IMR-90 (cell line): ENCODE data around the gene COX8A. TPM values are rescaled to one million over a fixed set of nuclear protein-coding genes. Genes with fewer than 3 reads are reported as not detected.

Experiments used
- ATAC-seq: fragments of 200-7000 bp; cut with Tn5 transposase; 2 replicates; pipeline ENCODE4 v1.9.1; 2020; ENCODE audit warnings: low read depth, mild to moderate bottlenecking, moderate library complexity
- BruUV-seq: library from RNA; stranded (reverse); fragments of 400-500 nt; replicated peaks from 2 replicates; lab custom pipeline; 2021; lab: Mats Ljungman, UMichigan
- CTCF ChIA-PET: fragments of 300-600 bp; formaldehyde crosslinking; extraction: SDS; loops from one replicate; lab custom pipeline; 2021; ENCODE audit warnings: antibody characterized with exemption; lab: Yijun Ruan, JAX
- POLR2A ChIA-PET: fragments of 300-600 bp; sonication (Branson Sonifier 250); formaldehyde crosslinking; loops from one replicate; lab custom pipeline; 2022; ENCODE audit warnings: antibody characterized with exemption; ENCODE audit not compliant: unreplicated experiment; lab: Charles Lee
- DNase-seq: peaks from one replicate; pipeline ENCODE4 v3.0.0; 2013
- H2AFZ ChIP-seq: replicated peaks from 2 replicates; pipeline ENCODE3; 2013; ENCODE audit warnings: low read length, mild to moderate bottlenecking; ENCODE audit not compliant: poor library complexity
- H2AK5ac ChIP-seq: 2 replicates; pipeline ENCODE4 v1.6.1; 2013; ENCODE audit warnings: low read depth, low read length, inconsistent platforms
- H2AK9ac ChIP-seq: replicated peaks from 2 replicates; pipeline ENCODE3; 2013; ENCODE audit warnings: mild to moderate bottlenecking, low read depth, low read length, moderate library complexity; ENCODE audit not compliant: poor library complexity
- H2BK120ac ChIP-seq: 2 replicates; pipeline ENCODE4 v1.6.1; 2013; ENCODE audit warnings: low read depth, low read length, inconsistent platforms
- H2BK15ac ChIP-seq: 3 replicates; pipeline ENCODE4 v1.6.1; 2013; ENCODE audit warnings: low read depth, low read length, inconsistent platforms
- H2BK20ac ChIP-seq: 2 replicates; pipeline ENCODE4 v1.6.1; 2013; ENCODE audit warnings: low read depth, mild to moderate bottlenecking, inconsistent platforms, low read length, moderate library complexity
- H2BK5ac ChIP-seq: 2 replicates; pipeline ENCODE4 v1.6.1; 2013; ENCODE audit warnings: mild to moderate bottlenecking, low read depth, low read length, inconsistent platforms; ENCODE audit not compliant: poor library complexity, severe bottlenecking
- H3K14ac ChIP-seq: replicated peaks from 2 replicates; pipeline ENCODE4 v1.6.1; 2013; ENCODE audit warnings: low read depth, low read length, inconsistent platforms
- H3K18ac ChIP-seq: 2 replicates; pipeline ENCODE4 v1.6.1; 2013; ENCODE audit warnings: low read depth, low read length, control low read depth
- H3K23ac ChIP-seq: 2 replicates; pipeline ENCODE4 v1.6.1; 2013; ENCODE audit warnings: low read depth, low read length, inconsistent platforms
- H3K27ac ChIP-seq: 2 replicates; pipeline ENCODE4 v1.5.1; 2013; ENCODE audit warnings: mild to moderate bottlenecking, control low read depth, low read length; ENCODE audit not compliant: insufficient read depth
- H3K27me3 ChIP-seq: 2 replicates; pipeline ENCODE4 v1.6.1; 2013; ENCODE audit warnings: low read length; ENCODE audit not compliant: control insufficient read depth, insufficient read depth
- H3K36me3 ChIP-seq: 2 replicates; pipeline ENCODE4 v1.6.1; 2013; ENCODE audit warnings: low read length, mixed read lengths; ENCODE audit not compliant: control insufficient read depth, insufficient read depth
- H3K4ac ChIP-seq: 2 replicates; pipeline ENCODE4 v1.6.1; 2013; ENCODE audit warnings: low read depth, low read length, inconsistent platforms
- H3K4me1 ChIP-seq: 2 replicates; pipeline ENCODE4 v1.6.1; 2013; ENCODE audit warnings: low read length, mixed read lengths; ENCODE audit not compliant: control insufficient read depth, insufficient read depth
- H3K4me2 ChIP-seq: 2 replicates; pipeline ENCODE4 v1.6.1; 2013; ENCODE audit warnings: low read depth, mild to moderate bottlenecking, control low read depth, low read length, moderate library complexity
- H3K4me3 ChIP-seq: 2 replicates; pipeline ENCODE4 v1.5.1; 2013; ENCODE audit warnings: low read depth, mild to moderate bottlenecking, control low read depth, low read length, moderate library complexity; ENCODE audit not compliant: insufficient read depth
- H3K56ac ChIP-seq: 2 replicates; pipeline ENCODE4 v1.6.1; 2013; ENCODE audit warnings: low read length, inconsistent platforms; ENCODE audit not compliant: insufficient read depth; ENCODE audit errors: extremely low read depth
- H3K79me1 ChIP-seq, 2 experiments: 2 replicates each; pipeline ENCODE4 v1.6.1; 2013; ENCODE audit warnings: low read length in 2 of 2, inconsistent platforms in 1 of 2, low read depth in 1 of 2
- H3K9ac ChIP-seq: 2 replicates; pipeline ENCODE4 v1.6.1; 2013; ENCODE audit warnings: low read depth, low read length, control low read depth
- H3K9me1 ChIP-seq: 2 replicates; pipeline ENCODE4 v1.6.1; 2013; ENCODE audit warnings: low read length, inconsistent platforms; ENCODE audit not compliant: insufficient read depth
- H3K9me3 ChIP-seq: 2 replicates; pipeline ENCODE4 v1.6.1; 2013; ENCODE audit warnings: low read length; ENCODE audit not compliant: control insufficient read depth, insufficient read depth
- H4K20me1 ChIP-seq: 2 replicates; pipeline ENCODE4 v1.6.1; 2013; ENCODE audit warnings: low read length, inconsistent platforms; ENCODE audit not compliant: insufficient read depth
- H4K5ac ChIP-seq: 2 replicates; pipeline ENCODE4 v1.6.1; 2013; ENCODE audit warnings: mild to moderate bottlenecking, low read depth, low read length, control low read depth
- H4K8ac ChIP-seq, 2 experiments: 2 replicates each; pipeline ENCODE4 v1.6.1; 2013; ENCODE audit warnings: low read depth in 2 of 2, low read length in 2 of 2, control low read depth in 1 of 2, inconsistent platforms in 1 of 2
- H4K91ac ChIP-seq: 2 replicates; pipeline ENCODE4 v1.6.1; 2013; ENCODE audit warnings: low read depth, low read length, inconsistent platforms; ENCODE audit not compliant: insufficient read depth
- BHLHE40 ChIP-seq: fragments of 150-350 bp; IDR thresholded peaks from 2 replicates; pipeline ENCODE4 v1.6.1; 2016; ENCODE audit warnings: mild to moderate bottlenecking, low read depth, low read length
- FOS ChIP-seq: fragments of 150-350 bp; IDR thresholded peaks from 2 replicates; pipeline ENCODE4 v1.6.1; 2016; ENCODE audit warnings: low read depth, low read length
- MXI1 ChIP-seq: IDR thresholded peaks from 2 replicates; pipeline ENCODE4 v1.6.1; 2012; ENCODE audit warnings: low read depth, mild to moderate bottlenecking, low read length, moderate library complexity, borderline replicate concordance
- NFE2L2 ChIP-seq: fragments of 150-350 bp; IDR thresholded peaks from 2 replicates; pipeline ENCODE4 v1.6.1; 2016; ENCODE audit warnings: low read depth, mild to moderate bottlenecking, low read length
- POLR2A ChIP-seq: IDR thresholded peaks from 2 replicates; pipeline ENCODE4 v1.6.1; 2012; ENCODE audit warnings: mild to moderate bottlenecking, low read depth, low read length
- RAD21 ChIP-seq: IDR thresholded peaks from 2 replicates; pipeline ENCODE4 v1.6.1; 2012; ENCODE audit warnings: low read length, improper control_type of control experiment
- RCOR1 ChIP-seq: IDR thresholded peaks from 2 replicates; pipeline ENCODE4 v1.6.1; 2012; ENCODE audit warnings: mild to moderate bottlenecking, low read length, improper control_type of control experiment; ENCODE audit not compliant: insufficient replicate concordance
- RFX5 ChIP-seq: IDR thresholded peaks from 2 replicates; pipeline ENCODE4 v1.8.0; 2012; ENCODE audit warnings: low read depth, mild to moderate bottlenecking, low read length, moderate library complexity
- SMC3 ChIP-seq: fragments of 150-350 bp; IDR thresholded peaks from 2 replicates; pipeline ENCODE4 v1.6.1; 2016; ENCODE audit warnings: low read depth, mild to moderate bottlenecking, antibody characterized with exemption, low read length, moderate library complexity
- WGBS, 2 experiments: methylation state at CpG; one replicate each; pipeline versions ENCODE4 v1.1.5 to v1.1.7; 2013; ENCODE audit warnings: missing lambda C conversion rate in 2 of 2; ENCODE audit not compliant: insufficient read length in 1 of 2; ENCODE audit errors: extremely low coverage in 2 of 2; 5-methylcytosine and 5-hydroxymethylcytosine counted together
- dilution Hi-C: fragments of 300-500 bp; cut with HindIII; formaldehyde crosslinking; loops from one replicate; pipeline ENCODE4 v1.14.3; 2018; ENCODE audit warnings: low sequenced_read_pairs; ENCODE audit not compliant: unreplicated experiment
- in situ Hi-C: fragments of 300-500 bp; cut with MboI; formaldehyde crosslinking; loops from 3 replicates; pipeline ENCODE4 v1.14.3; 2019; ENCODE audit warnings: low sequenced_read_pairs, inconsistent platforms, mixed read lengths
- intact Hi-C: fragments of 100-400 bp; cut with micrococcal nuclease; formaldehyde crosslinking; loops from 2 replicates; pipeline ENCODE4 v1.10.0; 2022
- polyA plus RNA-seq, 3 experiments: library from polyadenylated mRNA; depleted of rRNA; stranded (reverse); fragments of >200 nt; gene quantifications; 2 replicates each; pipeline ENCODE4 v1.2.3, GENCODE V29; 2012; ENCODE audit warnings: low replicate concordance in 1 of 3
- total RNA-seq: library from RNA; depleted of rRNA; stranded (reverse); fragments of >200 nt; gene quantifications from 2 replicates; pipeline ENCODE4 v1.2.3, GENCODE V29; 2012
- TF ChIP-seq, protein P1 (sequence below): fragments of 150-350 bp; IDR thresholded peaks from 2 replicates; pipeline ENCODE4 v1.6.1; 2017; ENCODE audit warnings: mild to moderate bottlenecking, antibody characterized with exemption, low read length, low read depth
- TF ChIP-seq, protein P2 (sequence below): conservative IDR thresholded peaks from 2 replicates; pipeline ENCODE4 v1.5.1; 2012; ENCODE audit warnings: mild to moderate bottlenecking, low read depth, low read length, improper control_type of control experiment
- TF ChIP-seq, protein P3 (sequence below): fragments of 150-350 bp; IDR thresholded peaks from 2 replicates; pipeline ENCODE4 v1.6.1; 2016; ENCODE audit warnings: low read depth, mild to moderate bottlenecking, low read length, moderate library complexity, borderline replicate concordance

COX8A gene
- total and polyA plus RNA-seq, 2 of the 4 experiments (the other 2 are of a cell fraction), result 250 to 598 TPM

DNA sequence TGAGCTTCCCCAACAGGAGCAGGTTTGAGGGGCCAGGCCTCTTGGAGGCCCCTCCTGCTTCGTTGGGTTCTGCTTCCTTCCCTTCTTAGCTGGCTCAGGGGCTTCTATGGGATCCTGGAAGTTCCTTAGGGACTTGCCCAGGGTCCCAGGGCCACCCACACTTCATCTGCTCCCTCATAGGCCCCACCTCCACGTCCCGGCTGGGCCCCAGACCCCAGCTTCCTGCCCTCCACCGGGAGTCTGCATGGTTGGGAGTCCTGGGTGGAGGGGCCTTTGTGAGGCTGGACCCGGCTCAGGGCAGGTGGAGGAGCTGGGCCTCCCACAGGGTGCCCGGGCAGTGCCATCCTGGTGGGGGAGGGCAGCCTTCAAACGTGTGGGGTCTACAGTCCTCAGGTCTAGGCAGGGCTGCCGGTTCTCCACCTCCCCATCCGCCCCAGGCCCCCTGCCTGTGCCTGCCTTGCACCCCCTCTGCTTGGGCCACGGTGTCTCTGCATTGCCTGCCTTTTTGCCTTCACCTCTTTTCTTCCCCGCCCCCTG, 23.4 kb downstream of the COX8A start:
- Histone ChIP-seq H3K56ac (no peak overlapping the region), H3K27me3 (no peaks in the 10 kb centered on the region), H3K27ac (no peak overlapping the region), H4K91ac (no peak overlapping the region), H3K4me1 (0 out of 2 replicates have a peak, but pooled peaks cover 1% of the 10 kb centered on the region), H4K8ac (no peak overlapping the region), H3K4me3 (no peak overlapping the region), H4K5ac (no peak overlapping the region), H2BK5ac (no peak overlapping the region), H3K14ac (no peak overlapping the region), H3K9ac (no peak overlapping the region), H3K9me1 (0 out of 2 replicates have a peak, but pooled peaks cover 3% of the 10 kb centered on the region), H3K4me2 (no peak overlapping the region), H3K4ac (no peak overlapping the region), H3K36me3 (peaks cover 45% of the 10 kb centered on the region), H2BK15ac (no peak overlapping the region), H3K9me3 (no peaks in the 10 kb centered on the region), H2AK5ac (no peak overlapping the region), H2BK20ac (no peak overlapping the region), H3K79me1 (peaks cover 9 to 24% of the 10 kb centered on the region in 2 experiments; a peak in 3 of 4 replicates), H3K18ac (no peak overlapping the region), H3K23ac (no peak overlapping the region), H4K20me1 (peaks cover 32% of the 10 kb centered on the region), H2AK9ac (no peak overlapping the region), H2BK120ac (no peak overlapping the region), H2AFZ (no peak overlapping the region)
- no peak for ATAC-seq
- BruUV-seq, result no TSS peak
- ChIA-PET CTCF (no interaction called here), POLR2A (no interaction called here)
- in situ Hi-C loops (no loop called here), intact Hi-C loops (no loop called here), dilution Hi-C loops (no loop called here)
- TF ChIP-seq SMC3 (no peak), RCOR1 (no peak), RFX5 (no peak), NFE2L2 (no peak), RAD21 (no peak), POLR2A (no peak), MXI1 (no peak), FOS (no peak), BHLHE40 (no peak)
- TF ChIP-seq, protein P1, sequence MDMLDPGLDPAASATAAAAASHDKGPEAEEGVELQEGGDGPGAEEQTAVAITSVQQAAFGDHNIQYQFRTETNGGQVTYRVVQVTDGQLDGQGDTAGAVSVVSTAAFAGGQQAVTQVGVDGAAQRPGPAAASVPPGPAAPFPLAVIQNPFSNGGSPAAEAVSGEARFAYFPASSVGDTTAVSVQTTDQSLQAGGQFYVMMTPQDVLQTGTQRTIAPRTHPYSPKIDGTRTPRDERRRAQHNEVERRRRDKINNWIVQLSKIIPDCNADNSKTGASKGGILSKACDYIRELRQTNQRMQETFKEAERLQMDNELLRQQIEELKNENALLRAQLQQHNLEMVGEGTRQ, result no peak
- TF ChIP-seq, protein P2, sequence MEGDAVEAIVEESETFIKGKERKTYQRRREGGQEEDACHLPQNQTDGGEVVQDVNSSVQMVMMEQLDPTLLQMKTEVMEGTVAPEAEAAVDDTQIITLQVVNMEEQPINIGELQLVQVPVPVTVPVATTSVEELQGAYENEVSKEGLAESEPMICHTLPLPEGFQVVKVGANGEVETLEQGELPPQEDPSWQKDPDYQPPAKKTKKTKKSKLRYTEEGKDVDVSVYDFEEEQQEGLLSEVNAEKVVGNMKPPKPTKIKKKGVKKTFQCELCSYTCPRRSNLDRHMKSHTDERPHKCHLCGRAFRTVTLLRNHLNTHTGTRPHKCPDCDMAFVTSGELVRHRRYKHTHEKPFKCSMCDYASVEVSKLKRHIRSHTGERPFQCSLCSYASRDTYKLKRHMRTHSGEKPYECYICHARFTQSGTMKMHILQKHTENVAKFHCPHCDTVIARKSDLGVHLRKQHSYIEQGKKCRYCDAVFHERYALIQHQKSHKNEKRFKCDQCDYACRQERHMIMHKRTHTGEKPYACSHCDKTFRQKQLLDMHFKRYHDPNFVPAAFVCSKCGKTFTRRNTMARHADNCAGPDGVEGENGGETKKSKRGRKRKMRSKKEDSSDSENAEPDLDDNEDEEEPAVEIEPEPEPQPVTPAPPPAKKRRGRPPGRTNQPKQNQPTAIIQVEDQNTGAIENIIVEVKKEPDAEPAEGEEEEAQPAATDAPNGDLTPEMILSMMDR, result no peak
- TF ChIP-seq, protein P3, sequence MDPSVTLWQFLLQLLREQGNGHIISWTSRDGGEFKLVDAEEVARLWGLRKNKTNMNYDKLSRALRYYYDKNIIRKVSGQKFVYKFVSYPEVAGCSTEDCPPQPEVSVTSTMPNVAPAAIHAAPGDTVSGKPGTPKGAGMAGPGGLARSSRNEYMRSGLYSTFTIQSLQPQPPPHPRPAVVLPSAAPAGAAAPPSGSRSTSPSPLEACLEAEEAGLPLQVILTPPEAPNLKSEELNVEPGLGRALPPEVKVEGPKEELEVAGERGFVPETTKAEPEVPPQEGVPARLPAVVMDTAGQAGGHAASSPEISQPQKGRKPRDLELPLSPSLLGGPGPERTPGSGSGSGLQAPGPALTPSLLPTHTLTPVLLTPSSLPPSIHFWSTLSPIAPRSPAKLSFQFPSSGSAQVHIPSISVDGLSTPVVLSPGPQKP, result no peak
- DNase-seq, result no peak
- no CpG with 5 or more reads among the region's 11 CpGs for WGBS, 2 experiments
